ENCODE measurements around the gene EEF1A2.

Gene EEF1A2

DNA sequence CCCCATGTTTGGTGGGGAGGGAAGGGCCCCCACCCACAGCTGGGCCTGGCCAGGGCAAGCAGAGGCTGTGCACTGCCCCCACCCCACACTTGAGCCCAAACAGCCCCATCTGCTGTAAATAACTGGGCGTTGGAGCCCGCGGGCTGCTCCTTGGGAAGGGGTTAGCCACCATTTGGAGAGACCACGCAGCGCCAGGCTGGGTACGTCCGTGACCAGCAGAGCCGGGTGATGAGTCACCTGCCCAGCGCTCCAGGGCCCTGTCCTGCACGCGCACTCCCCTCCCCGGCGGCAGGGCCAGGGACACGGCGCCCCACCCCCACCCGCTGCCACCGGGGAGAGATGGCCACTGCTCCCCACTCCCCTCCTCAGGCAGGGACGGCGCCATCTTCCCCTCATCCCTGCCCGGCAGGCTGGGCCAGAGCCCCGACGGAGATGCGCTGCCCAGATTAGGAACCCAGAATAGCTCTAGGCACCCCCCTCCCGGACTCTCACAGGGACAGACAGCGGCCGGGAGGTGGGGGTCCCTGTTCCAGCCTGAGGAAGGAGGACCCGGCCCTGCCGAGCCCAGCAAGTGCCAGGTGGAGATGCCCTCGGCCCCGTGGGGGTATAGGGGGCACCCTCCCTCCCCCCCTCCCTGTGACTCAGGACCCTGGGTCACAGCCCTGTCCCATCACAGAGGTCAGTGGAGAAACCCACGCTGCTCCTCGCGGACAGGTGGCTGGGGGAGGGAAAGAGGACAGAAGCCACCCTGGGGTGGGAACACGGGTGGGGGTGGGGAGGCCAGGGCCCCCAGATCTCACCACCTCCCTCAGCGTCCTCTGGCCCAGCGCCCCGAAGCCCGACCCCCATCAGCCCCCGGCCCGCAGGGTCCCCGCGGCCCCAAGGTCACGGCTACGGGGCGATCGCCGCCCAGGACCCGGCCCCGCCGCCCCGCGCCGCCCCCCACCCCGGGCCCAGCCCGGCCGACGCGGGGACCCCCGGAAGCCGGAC is 642 bp downstream of the EEF1A2 start:
- no peak for DNase-seq

DNA sequence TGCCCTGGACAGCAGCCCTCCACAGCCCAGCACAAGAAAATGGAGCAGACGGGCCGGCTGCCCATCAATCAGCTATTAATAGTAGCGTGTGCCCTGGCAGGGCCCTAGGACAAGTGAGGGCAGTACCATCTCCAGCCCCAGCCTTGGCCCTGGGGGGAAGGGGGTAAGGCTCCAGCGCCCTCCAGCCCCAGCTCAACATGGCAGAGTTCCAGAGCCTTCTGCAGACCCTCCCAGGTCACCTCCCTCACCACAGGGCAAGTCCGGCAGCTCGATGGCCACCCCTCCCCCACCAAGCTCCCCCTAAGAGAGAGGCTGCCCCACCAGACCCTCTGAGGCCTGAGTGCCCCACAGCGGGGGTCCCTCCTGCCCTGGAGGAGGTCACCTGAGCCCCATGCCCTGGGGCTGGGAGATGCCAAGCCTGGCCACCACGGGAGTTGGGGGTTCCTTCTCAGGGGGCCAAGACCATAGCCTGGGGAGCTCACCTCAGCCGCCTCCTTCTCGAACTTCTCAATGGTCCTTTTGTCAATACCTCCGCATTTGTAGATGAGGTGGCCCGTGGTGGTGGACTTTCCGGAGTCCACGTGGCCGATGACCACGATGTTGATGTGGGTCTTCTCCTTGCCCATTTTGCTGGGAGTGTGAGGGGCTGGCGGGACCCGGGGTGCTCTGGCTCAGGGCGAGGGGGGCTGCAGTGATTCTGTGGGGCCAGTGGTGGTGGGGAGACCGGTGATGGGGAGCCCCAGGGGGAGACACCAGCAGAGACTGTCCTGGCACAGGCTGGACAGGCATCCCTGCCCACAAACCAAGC is 1.5 kb downstream of the EEF1A2 start:
- no peak for DNase-seq

DNA sequence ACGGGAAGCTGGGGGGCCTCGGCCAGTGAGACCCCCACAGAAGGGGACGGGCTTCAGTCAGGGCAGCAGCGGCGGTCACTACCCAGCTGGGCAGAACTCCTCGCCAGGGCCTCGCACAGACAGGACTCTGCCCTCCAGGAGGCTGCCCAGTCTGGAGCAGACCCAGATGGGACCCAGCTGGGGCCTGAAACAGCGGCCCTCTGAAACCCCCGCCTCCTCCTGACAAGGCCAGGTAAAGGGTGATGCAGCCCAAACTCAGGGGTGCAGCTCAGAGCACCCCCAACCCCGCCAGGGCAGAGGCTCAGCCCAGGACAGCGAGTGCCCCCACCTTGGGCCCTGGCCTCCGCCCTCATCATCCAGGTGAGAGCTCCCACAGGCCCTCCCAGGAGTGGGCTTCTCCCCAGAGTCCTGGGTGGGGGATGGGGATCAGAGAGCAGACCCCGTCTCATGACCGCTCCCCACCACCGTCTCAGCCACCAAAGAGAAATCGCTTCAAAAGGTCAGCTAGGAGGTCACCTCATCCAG is 2.2 kb downstream of the EEF1A2 start:
- DNase-seq = no peak

DNA sequence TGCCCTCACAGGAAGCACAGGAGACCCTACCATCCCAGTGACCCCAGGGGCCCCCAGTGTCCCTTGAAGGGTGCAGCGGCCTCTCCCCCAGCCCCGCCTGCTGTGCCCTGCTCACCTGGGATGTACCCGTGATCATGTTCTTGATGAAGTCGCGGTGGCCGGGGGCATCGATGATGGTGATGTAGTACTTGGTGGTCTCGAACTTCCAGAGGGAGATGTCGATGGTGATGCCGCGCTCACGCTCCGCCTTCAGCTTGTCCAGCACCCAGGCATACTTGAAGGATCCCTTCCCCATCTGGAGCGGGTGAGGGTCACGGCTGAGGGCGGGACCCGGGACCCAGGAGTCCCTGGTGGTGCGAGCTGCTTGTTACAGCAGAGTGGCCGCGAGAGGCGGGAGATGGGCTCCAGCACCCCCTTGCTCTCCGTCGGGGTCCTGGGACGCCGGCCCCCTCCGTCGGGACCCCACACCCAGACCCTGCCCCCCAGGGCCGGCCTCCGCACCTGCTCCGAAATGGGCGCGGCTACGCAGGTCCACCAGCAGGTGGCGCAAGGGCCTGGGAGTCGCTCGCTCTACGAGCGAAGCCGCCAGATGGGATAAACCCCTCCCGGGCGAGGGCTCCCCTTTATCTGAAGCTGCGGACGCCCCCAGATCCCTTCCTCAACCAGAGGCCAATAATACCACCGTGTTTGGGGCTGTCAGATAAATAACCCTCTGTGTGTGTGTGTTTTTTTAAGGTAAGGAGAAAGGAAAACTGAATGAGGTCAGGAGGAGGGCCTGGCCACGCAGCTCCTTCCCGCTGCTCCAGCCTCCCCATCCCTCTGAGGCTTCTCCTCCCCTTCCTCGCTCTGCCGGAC is 2.9 kb downstream of the EEF1A2 start:
- DNase-seq = peak; percentile 55

DNA sequence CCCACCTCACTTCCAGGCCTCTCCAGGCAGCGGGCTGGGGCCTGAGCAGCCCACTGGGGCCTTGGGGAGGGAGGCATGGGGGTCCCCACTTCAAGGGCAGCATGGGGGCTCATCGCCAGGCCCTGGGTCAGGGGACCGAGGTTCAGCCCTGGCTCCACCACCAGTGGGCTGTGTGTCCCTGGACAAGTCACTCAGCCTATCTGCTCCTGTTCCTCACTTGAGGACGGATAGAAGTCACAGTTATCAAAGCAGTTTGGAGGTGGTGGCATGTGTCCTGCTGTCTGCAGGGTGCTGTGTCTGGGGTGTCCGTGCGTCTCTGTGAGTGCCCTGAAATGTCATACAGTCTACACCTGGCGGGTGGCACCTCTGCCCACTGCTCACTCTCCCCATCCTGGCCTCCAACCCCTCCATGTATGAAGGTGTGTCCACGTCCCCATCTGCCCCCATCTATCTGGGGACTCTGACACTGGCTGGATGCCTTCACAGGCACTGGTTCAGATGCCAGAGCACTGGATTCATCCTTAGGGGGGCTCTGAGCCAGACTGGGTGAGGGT is 3.6 kb downstream of the EEF1A2 start:
- DNase-seq = no peak

DNA sequence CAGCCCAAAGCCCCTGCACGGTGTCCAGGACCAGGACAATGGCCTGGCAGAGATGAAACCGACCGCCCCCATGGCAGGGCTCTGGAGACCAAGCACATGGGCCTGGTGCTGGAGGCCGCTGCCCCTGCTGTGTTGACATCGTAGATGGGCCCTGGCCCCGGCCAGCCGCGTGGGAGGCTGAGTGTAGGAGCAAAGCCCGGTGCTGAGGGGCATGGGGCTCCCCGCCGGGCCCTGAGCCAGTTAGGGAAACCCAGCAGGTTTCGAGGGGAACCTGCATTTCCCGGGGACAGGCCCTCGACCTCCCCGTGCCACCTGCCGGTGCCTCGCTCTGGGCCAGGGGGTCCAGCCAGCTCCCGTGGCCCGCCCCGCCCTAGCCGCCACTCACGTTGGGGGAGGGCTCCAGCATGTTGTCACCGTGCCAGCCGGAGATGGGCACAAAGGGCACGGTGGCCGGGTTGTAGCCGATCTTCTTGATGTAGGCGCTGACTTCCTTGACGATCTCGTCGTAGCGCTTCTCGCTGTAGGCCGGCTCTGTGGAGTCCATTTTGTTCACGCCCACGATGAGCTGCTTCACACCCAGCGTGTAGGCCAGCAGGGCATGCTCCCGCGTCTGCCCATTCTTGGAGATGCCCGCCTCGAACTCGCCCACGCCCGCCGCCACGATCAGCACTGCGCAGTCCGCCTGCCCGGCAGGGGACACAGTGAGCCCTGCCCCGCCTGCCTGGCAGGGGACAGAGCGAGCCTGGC is 4.3 kb downstream of the EEF1A2 start:
- DNase-seq = no peak

DNA sequence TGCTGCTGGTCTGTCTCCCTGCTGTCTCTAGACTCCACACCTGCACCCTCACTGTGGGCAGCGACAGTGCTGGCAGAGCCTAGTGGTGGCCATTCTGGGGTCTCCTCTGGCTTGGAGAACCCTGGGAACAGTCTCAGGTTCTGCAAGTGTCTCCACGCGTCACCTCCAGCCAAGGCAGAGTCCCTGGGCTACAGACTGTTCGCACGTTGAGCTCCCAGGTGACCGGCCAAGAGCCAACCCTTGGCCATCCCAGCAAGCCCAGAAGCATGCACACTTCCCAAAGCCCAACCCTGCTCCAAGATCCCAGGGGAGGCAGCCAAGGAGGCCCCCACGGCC is 4.8 kb downstream of the EEF1A2 start:
- DNase-seq = no peak

DNA sequence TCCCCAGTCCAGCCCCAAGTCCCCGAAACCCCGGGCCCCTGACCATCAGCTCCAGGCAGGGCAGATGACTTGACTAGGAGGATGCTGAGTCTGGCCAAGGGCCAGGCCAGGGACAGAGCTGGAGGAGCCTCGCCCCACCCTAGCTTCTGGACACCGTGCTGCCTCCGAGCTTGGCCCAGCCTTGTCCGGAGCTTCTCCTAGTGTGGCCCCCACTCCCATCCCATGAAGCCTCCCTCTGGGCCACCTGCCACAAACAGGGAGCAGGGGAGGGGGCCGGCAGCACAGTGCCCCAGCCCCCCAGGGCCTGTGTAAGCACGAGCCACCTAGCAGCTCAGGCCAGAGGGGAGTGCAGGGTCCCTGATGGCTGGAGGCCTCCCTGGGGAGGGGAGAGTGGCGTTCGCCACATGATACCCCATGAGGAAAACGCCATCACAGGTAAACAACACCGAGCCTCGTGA is 5.3 kb downstream of the EEF1A2 start:
- DNase-seq = no peak

DNA sequence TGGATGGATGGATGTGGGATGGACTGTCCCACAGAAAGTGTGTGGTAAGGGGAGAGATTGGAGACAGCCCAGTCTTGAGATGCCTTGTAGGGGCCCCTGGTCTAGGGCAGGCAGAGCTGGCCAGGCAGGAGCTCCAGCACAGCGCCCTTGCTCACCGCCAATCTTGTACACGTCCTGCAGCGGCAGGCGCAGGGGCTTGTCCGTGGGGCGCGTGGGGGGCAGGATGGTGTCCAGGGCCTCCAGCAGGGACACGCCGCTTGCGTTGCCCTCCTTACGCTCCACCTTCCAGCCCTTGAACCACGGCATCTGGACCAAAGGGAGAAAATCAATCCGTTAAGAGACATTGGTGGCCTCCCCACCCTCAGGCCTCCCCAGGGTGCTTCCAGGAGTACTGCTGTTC is 5.9 kb downstream of the EEF1A2 start:
- no peak for DNase-seq

DNA sequence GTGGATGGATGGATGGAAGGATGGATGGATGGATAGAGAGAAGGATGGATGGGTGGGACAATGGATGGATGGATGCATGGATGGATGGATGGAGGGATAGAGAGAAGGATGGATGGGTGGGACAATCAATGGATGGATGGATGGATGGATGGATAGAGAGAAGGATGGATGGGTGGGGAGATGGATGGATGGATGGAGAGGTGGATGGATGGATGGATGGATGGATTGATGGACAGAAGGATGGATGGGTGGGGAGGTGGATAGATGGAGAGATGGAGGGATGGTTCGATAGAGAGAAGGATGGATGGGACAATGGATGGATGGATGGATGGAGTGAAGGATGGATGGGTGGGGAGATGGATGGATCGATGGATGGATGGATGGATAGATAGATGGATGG is 6.4 kb downstream of the EEF1A2 start:
- no peak for DNase-seq

DNA sequence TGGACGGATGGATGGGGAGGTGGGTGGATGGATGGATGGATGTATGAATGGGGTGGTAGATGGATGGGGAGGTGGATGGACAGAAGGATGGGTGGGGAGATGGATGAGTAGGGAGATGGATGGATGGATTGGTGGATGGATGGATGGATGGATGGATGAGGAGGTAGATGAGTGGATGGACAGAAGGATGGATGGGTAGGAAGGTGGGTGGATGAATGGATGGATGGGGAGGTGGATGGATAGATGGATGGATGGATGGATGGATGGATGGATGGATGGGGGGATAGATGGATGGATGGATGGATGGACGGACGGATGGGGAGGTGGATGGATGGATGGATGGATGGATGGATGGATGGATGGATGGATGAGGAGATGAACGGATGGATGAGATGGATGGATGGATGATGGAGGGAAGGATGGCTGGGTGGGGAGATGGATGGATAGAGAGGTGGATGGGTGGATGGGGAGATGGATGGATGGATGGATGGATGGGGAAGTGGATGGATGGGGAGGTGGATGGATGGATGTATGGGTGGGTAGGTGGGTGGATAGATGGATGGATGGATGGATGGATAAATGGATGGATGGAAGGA is 7.2 kb downstream of the EEF1A2 start:
- DNase-seq = no peak

DNA sequence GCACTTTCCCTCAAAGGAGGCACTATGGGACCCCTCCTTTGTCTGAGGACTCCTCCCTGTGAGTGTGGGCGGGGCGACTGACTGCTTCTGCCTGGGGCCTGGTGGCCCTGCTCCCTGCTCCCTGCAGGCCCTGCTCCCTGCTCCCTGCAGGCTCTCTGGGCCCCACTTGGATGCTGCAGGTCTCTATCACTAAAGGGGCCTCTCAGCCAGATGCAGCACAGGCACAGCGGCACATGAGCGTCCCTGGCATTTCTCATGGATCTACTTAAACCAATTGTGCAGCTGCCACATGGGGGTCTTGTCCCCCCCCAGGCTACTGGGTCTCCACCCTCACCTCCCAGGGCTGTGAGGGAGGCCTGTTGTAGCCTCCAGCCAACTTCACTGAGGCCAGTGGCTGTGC is 7.8 kb downstream of the EEF1A2 start:
- no peak for DNase-seq

DNA sequence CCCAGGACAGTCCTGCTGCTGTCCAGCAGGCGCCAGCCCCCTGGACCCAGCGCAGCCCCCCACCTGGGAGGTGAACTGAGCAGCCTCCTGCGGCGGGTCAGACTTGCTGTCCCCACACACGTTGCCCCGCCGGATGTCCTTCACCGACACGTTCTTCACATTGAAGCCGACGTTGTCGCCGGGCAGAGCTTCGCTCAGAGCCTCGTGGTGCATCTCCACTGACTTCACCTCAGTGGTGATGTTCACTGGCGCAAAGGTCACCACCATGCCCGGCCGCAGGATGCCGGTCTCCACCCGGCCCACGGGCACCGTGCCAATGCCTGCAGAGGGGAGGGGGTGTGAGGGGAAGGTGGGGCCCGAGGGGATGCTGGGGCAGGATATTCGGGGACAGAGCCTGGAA is 8.5 kb downstream of the EEF1A2 start:
- no peak for DNase-seq

DNA sequence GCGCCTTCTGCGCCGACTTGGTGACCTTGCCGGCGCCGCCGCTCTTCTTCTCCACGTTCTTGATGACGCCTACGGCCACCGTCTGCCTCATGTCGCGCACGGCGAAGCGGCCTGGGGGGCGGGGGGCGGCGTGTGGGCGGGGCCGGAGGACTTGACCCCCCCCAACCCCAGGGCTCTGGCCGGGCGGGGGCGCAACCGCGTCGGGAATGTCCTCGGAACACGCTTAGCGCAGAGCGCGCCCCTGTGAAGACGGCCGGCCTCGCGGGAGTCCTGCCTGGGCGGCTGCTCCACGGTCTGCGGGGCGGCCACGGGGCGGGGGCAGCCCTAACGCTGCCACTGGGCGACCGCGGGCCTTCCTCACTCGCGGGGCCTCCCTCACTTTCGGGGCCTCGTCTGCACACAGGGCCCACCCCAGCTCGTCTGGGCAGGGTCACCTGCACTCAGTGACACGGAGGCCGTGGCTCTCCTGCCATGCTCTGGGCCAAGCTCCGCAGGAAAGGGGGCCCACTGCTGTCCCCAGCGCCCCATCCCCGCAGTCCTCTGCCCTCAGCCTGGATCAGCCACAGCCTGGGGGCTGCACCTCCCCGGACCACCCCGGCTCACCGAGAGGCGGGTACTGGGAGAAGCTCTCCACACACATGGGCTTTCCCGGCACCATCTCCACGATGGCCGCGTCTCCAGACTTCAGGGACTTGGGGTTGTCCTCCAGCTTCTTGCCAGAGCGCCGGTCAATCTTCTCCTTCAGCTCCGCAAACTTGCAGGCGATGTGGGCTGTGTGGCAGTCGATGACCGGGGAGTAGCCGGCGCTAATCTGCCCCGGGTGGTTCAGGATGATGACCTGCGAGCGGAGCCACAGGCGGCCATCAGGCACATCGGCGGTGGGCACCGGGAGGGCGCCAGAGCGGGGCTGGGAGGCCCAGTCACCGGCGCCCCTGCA is 10.3 kb downstream of the EEF1A2 start:
- no peak for DNase-seq

DNA sequence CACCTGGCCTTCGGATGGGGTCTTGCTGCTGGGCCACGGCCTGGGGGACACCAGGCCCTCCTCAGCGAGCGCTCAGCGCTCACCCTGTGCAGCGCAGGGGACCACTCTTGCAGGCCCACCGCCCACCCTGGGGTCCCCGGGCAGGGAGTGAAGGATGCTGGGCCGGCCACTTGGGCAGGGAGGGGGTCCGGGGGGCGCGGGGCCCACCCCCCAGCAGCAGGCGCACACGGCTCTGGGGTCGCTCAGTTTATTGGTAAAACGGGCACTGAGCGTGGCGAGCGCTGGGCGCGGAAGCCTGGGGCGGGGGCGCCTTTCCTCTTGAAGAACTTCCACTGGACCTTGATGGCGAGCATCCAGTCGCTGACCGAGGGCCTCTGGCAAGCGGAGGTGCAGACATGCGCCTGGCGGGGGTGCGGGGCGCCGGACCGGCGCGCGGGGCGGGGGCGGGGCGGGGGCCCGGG is 11.1 kb downstream of the EEF1A2 start:
- DNase-seq = no peak

DNA sequence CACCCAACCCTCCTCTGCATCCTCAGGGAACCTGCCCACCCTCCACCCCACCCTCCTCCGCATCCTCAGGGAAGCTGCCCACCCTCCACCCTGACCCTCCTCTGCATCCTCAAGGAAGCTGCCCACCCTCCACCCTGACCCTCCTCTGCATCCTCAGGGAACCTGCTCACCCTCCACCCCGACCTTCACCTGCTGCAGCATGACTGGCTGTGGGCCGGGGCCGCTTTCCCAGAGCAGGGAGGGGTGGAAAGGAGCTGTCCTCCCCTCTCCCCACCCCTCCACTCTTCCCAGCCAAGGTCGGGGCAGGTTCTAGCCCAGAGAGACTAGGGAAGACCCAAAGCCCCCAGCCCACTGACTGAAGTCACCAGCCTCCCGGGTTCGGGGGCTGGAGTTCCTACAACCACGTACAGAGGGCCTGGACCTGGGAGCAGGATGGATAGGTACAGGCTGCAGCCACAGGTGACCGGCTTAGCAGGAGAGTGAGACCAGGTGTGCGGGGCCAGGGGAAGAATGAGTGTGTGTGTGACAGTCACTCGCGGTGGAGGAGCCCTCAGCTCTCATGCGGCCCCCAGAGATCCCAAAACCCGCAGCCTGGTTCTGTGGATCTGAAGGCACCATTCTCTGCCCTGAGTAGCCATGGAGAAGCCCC is 11.6 kb downstream of the EEF1A2 start:
- no peak for DNase-seq

DNA sequence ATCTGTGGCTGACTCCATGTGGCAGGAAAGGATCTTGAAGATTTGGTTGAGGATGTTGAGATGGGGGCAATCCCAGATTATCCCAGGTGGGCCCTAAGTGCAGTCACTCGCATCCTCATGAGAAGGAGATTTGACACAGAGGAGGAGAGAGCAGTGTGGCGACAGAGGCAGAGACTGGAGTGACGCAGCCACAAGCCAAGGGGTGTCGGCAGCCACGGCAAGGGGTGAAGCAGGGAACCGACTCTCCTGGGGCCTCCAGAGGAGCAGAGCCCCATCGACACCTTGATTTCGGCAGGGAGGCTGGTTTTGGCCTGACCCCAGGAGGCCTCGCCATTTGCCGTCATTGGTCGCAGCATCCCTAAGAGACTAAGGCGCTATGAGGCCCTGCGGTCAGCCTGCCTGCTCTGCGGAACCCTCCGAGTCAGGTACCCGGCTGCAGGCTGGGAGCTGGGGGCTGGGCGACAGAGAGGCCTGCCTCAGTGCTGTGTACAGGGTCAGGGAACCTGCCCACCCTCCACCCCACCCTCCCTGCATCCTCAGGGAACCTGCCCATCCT is 12.5 kb downstream of the EEF1A2 start:
- no peak for DNase-seq

DNA sequence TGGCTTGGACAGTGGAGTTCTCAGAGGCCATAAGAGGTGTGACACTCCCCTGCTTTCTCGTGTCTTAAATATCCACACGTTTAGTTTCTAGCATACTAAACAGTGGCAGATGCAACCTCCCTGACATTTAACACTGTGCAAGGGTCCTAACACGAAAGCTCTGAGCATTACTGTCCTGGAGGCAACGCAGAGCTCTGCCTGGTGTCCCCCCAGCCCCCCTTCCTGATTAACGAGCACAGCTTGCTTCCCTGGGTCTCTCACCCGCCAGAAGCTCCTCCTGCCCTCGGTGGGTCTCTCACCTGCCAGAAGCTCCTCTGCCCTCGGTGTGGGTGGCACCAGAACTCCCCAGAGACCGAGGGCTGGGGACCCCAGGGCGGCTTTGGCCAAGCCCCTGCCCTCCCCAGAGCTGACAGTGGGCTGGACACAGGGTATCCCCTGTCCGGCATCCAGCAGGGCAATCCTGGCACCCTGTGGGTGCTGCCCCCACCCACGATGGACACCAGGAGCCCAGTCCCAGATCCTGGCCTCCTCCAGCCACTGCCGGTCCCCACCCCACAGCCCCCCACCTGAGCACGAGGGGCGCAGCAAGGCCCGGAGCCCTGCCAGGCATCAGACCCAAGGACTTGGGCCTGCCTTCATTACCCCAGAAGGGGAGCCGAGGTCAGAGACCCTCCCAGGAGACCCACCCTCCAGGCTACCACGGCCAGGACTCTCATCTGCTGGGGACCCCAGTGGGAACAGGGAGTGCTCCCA is 14.1 kb downstream of the EEF1A2 start:
- no peak for DNase-seq
